CD4-positive, alpha-beta T cell treated with Interleukin-2 at 100 ng/mL for 4 hours (primary cell): ENCODE measurements around the gene GZF1.

Source experiments
- DNase-seq: peaks from one replicate; pipeline ENCODE4 v3.0.0-alpha.2; 2020; ENCODE audit warnings: low spot score

Gene GZF1

GRCh38 chr20:23361476-23362391 is at the start of gene GZF1:
Gene GZF1, plus strand, starts transcription at chr20:23362182. Its CDS starts 2,202 bp downstream, at chr20:23364384.
- DNase-seq: peak; percentile 98

GRCh38 chr20:23313271-23313670 is 48.7 kb upstream of the GZF1 start:
- no peak for DNase-seq

GRCh38 chr20:23314699-23315098 is 47.3 kb upstream of the GZF1 start:
- DNase-seq: no peak

GRCh38 chr20:23315099-23315498 is 46.9 kb upstream of the GZF1 start:
- DNase-seq: no peak

GRCh38 chr20:23316626-23317025 is 45.4 kb upstream of the GZF1 start:
- DNase-seq: no peak

- no peak for DNase-seq
Observed at GRCh38 chr20:23317081-23317480, 44.9 kb upstream of the GZF1 start.

- no peak for DNase-seq
Observed at GRCh38 chr20:23318347-23318746, 43.6 kb upstream of the GZF1 start.

GRCh38 chr20:23320317-23320716 is 41.7 kb upstream of the GZF1 start:
- DNase-seq: no peak

GRCh38 chr20:23325107-23325506 is 36.9 kb upstream of the GZF1 start:
- no peak for DNase-seq

- no peak for DNase-seq
Observed at GRCh38 chr20:23326774-23327173, 35.2 kb upstream of the GZF1 start.

- DNase-seq: no peak
Observed at GRCh38 chr20:23327617-23328333, 34.2 kb upstream of the GZF1 start.

- no peak for DNase-seq
Observed at GRCh38 chr20:23331450-23332350, 30.3 kb upstream of the GZF1 start.

GRCh38 chr20:23332467-23332866 is 29.5 kb upstream of the GZF1 start:
- DNase-seq: no peak

- DNase-seq: no peak
Observed at GRCh38 chr20:23334111-23334510, 27.9 kb upstream of the GZF1 start.

- DNase-seq: no peak
Observed at GRCh38 chr20:23335521-23335920, 26.5 kb upstream of the GZF1 start.

GRCh38 chr20:23336476-23336875 is 25.5 kb upstream of the GZF1 start:
- DNase-seq: no peak

GRCh38 chr20:23337312-23337711 is 24.7 kb upstream of the GZF1 start:
- no peak for DNase-seq

- DNase-seq: no peak
Observed at GRCh38 chr20:23339986-23340385, 22.0 kb upstream of the GZF1 start.

- no peak for DNase-seq
Observed at GRCh38 chr20:23340524-23340923, 21.5 kb upstream of the GZF1 start.

GRCh38 chr20:23341073-23341472 is 20.9 kb upstream of the GZF1 start:
- DNase-seq: no peak

- DNase-seq: no peak
Observed at GRCh38 chr20:23343590-23343989, 18.4 kb upstream of the GZF1 start.

GRCh38 chr20:23344336-23344735 is 17.6 kb upstream of the GZF1 start:
- no peak for DNase-seq
